ENCODE results near the gene GIPC2.

Gene GIPC2

DNA sequence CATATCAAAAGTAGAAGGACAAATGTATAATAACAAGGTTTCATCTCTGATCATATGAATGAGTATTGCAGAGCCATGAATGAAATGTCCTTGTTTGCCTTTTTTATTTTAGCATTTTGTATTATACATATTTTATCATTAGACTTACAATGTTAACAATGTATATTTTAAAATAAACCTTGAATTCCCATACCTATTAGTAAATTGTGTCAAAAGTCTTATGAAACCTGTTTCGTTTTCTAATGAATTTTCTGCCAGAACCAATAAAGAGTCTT, 40.4 kb upstream of the GIPC2 start:
- no peak for TF ChIP-seq CTCF (IDR thresholded peaks at IDR 0.05; ENCODE audit: low read depth, low read length, missing control alignments)
- peak overlapping the region; percentile 69 for H3K4me3 ChIP-seq (ENCODE audit: low read depth, low read length)
- no peak for DNase-seq (ENCODE audit: low read depth)
- in situ Hi-C loops (cut with HindIII; ENCODE audit: low sequenced_read_pairs) = no loop called here

DNA sequence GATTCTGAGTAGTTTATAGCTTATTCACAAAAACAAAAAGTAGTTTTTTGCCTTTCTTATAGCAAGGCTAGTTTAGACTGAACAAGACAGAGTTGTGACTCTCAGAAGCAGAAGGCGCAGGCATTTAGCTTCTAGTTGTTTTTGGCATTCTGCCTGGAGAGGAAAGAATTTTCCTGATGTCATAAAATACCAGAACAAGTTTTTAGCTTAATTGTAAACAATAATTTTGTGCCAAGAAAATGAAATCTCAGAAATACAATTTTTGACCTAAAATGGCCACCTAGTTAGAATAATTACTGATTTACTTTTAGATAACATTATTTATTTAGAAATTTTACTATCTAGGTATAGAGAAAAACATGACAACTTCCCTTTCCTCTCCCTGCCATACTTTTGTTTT, 40.0 kb upstream of the GIPC2 start:
- DNase-seq (ENCODE audit: low read depth) = peak; percentile 93
- H3K4me3 ChIP-seq (ENCODE audit: low read depth, low read length) = peak overlapping the region; percentile 69
- in situ Hi-C loops (cut with HindIII; ENCODE audit: low sequenced_read_pairs) = no loop called here
- TF ChIP-seq CTCF (IDR thresholded peaks at IDR 0.05; ENCODE audit: low read depth, low read length, missing control alignments) = no peak

DNA sequence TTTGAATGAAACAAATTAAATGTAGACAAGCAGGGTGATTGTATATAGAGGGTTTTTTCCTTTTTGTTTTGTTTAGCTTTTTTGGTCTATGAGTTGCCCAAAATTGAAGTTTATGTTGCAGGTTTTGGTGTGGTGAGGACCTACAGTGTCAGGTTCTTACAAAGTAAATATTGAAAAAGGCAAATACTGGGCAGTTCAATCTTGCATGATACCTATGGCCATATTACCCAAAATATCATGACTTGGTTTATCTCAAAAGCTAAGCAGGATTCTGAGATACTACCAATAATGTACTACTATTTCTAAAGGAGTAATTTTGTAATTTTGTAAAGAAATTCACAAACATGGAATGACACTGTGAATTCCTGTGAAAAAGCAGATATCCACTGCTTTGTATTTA, 39.2 kb upstream of the GIPC2 start:
- DNase-seq (ENCODE audit: low read depth) = no peak
- in situ Hi-C loops (cut with HindIII; ENCODE audit: low sequenced_read_pairs) = no loop called here
- no peak for TF ChIP-seq CTCF (IDR thresholded peaks at IDR 0.05; ENCODE audit: low read depth, low read length, missing control alignments)
- peak overlapping the region; percentile 69 for H3K4me3 ChIP-seq (ENCODE audit: low read depth, low read length)

DNA sequence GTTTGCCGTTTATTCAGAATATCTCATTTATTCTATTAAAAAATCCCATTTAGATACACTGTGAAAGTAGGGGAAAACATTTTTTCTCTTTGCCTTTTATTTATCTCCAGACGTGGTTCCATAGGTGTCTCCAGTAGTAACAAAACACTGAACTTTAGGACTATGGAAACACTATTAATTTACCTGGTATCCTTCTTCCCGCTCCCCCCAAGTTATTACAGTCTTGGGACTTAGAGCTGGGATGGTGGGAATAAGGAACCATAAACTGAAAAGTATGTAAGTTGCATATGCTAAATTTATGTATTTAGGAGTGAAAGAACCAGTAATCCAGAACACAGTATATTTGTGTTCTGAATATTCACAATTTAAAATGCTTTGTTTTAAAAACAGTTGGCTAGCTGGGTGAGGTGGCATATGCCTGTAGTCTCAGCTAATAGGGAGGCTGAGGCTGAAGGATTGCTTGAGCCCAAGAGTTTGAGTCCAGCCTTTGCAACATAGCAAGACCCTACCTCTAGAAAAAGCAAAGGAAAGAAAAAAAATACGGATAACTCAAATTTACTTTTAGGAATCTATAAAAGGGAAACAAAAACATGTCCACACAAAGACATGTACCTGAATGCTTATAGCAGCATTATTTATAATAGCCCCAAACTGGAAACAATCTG, 38.0 kb upstream of the GIPC2 start:
- TF ChIP-seq CTCF (IDR thresholded peaks at IDR 0.05; ENCODE audit: low read depth, low read length, missing control alignments) = no peak
- peak overlapping the region; percentile 69 for H3K4me3 ChIP-seq (ENCODE audit: low read depth, low read length)
- in situ Hi-C loops (cut with HindIII; ENCODE audit: low sequenced_read_pairs) = no loop called here
- no peak for DNase-seq (ENCODE audit: low read depth)

DNA sequence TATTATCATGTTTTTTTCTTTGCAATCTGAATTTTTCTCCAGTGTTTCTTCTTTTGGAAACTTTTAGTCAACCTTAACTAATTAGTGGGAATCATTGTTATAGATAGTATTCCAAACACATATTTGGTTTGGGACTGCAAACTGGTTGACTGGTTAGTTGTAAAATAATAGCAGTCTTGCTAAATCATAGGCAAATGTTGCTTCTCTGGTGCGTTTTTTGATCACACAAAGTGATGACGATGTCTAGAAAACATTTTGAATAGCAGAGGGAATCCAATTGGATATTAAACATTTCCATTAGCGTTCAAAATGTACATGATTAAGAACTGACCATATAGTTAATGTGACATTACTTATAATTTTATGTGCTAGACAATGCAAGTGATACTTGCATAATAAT, 36.5 kb upstream of the GIPC2 start:
- no peak overlapping the region for H3K4me3 ChIP-seq (ENCODE audit: low read depth, low read length)
- in situ Hi-C loops (cut with HindIII; ENCODE audit: low sequenced_read_pairs) = no loop called here
- DNase-seq (ENCODE audit: low read depth) = no peak
- TF ChIP-seq CTCF (IDR thresholded peaks at IDR 0.05; ENCODE audit: low read depth, low read length, missing control alignments) = no peak

DNA sequence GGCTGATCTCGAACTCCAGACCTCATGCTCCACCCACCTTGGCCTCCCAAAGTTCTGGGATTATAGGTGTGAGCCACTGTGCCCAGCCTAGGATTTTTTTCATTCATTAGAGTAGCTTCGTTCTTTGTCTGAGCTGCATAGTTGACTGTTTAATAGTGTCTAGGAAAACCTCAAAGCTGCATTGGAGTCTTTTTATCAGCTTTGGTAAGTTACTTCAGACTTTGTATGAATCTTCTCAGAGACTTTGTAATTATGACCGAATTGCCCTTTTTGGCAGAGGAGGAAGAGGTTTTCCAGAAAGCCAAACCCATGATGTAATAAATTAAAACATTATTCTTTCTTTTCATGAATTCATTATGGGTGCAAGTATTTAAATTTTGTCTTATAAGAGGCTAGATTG, 35.9 kb upstream of the GIPC2 start:
- no peak overlapping the region for H3K4me3 ChIP-seq (ENCODE audit: low read depth, low read length)
- DNase-seq (ENCODE audit: low read depth) = peak; percentile 12
- TF ChIP-seq CTCF (IDR thresholded peaks at IDR 0.05; ENCODE audit: low read depth, low read length, missing control alignments) = no peak
- in situ Hi-C loops (cut with HindIII; ENCODE audit: low sequenced_read_pairs) = no loop called here

GRCh38 chr1:78011050-78011449, 34.7 kb upstream of the GIPC2 start:
- in situ Hi-C loops (cut with HindIII; ENCODE audit: low sequenced_read_pairs) = no loop called here
- H3K4me3 ChIP-seq (ENCODE audit: low read depth, low read length) = no peak overlapping the region
- TF ChIP-seq CTCF (IDR thresholded peaks at IDR 0.05; ENCODE audit: low read depth, low read length, missing control alignments) = no peak
- no peak for DNase-seq (ENCODE audit: low read depth)

Data from astrocyte of the cerebellum (primary cell).